Measurements from ENCODE around the gene GATAD2B. TPM values are rescaled to one million over a fixed set of nuclear protein-coding genes. Genes with fewer than 3 reads are reported as not detected.

Gene GATAD2B
- total and polyA plus RNA-seq, 2 of the 4 experiments (the other 2 are of a cell fraction), result 3.8 to 6.2 TPM

GRCh38 chr1:153945131-153945794 lies 22.5 kb upstream of the GATAD2B start:
- CTCF ChIA-PET, result interaction anchor here (1.2 kb wide), 1 partner anchor 18 kb away, joined by 10 read pairs; the partner anchor contains the start of gene SLC39A1

More at GRCh38 chr1:153945131-153945794, 22.5 kb upstream of the GATAD2B start:
- WGBS, 2 experiments (ENCODE audit: extremely low coverage in 2 of 2, insufficient read length in 1 of 2), result no CpG with 5 or more reads among the region's 12 CpGs
- DNase-seq (peak; percentile 46), ATAC-seq (ENCODE audit: low read depth) (no peak; the same call in 1 of the 2 replicates)
- Histone ChIP-seq H4K5ac (ENCODE audit: low read depth, low read length) (peak overlapping the region; percentile 86), H4K20me1 (ENCODE audit: insufficient read depth, low read length) (peaks cover 11% of the 10 kb centered on the region), H3K27ac (ENCODE audit: insufficient read depth, low read length) (peak overlapping the region; percentile 97), H3K27me3 (ENCODE audit: control insufficient read depth, insufficient read depth, low read length) (no peaks in the 10 kb centered on the region), H3K23ac (ENCODE audit: low read depth, low read length) (peak overlapping the region; percentile 58), H3K18ac (ENCODE audit: low read depth, low read length) (peak overlapping the region; percentile 85), H3K4me1 (ENCODE audit: control insufficient read depth, insufficient read depth, low read length) (peaks cover 9% of the 10 kb centered on the region), H2AFZ (replicated peaks; ENCODE audit: low read length, poor library complexity) (peak overlapping the region; percentile 97), H2BK15ac (ENCODE audit: low read depth, low read length) (peak overlapping the region; percentile 65; the same call in 1 of the 3 replicates), H3K36me3 (ENCODE audit: control insufficient read depth, insufficient read depth, low read length) (peaks cover 41% of the 10 kb centered on the region), H2AK5ac (ENCODE audit: low read depth, low read length) (peak overlapping the region; percentile 96), H3K4me3 (ENCODE audit: insufficient read depth, low read depth, low read length) (peak overlapping the region; percentile 98), H2BK20ac (ENCODE audit: low read depth, low read length) (peak overlapping the region; percentile 25; the same call in 1 of the 2 replicates), H2AK9ac (replicated peaks; ENCODE audit: low read depth, low read length, poor library complexity) (peak overlapping the region; percentile 99), H3K9me3 (ENCODE audit: control insufficient read depth, insufficient read depth, low read length) (no peaks in the 10 kb centered on the region), H3K14ac (replicated peaks; ENCODE audit: low read depth, low read length) (peak overlapping the region; percentile 96), H3K56ac (ENCODE audit: extremely low read depth, insufficient read depth, low read length) (peak overlapping the region; percentile 81; the same call in 1 of the 2 replicates), H3K9ac (ENCODE audit: low read depth, low read length) (peak overlapping the region; percentile 98), H2BK120ac (ENCODE audit: low read depth, low read length) (peak overlapping the region; percentile 52; the same call in 1 of the 2 replicates), H2BK5ac (ENCODE audit: low read depth, low read length, poor library complexity, severe bottlenecking) (peak overlapping the region; percentile 93), H3K4me2 (ENCODE audit: low read depth, low read length) (peak overlapping the region; percentile 100), H4K91ac (ENCODE audit: insufficient read depth, low read depth, low read length) (peak overlapping the region; percentile 70), H4K8ac (ENCODE audit: low read depth in 2 of 2, low read length in 2 of 2) (peak overlapping the region; percentile 90 to 91), H3K4ac (ENCODE audit: low read depth, low read length) (peak overlapping the region; percentile 87), H3K9me1 (ENCODE audit: insufficient read depth, low read length) (peaks cover 18% of the 10 kb centered on the region; the same call in 1 of the 2 replicates), H3K79me1 (ENCODE audit: low read depth in 1 of 2, low read length in 2 of 2) (peaks cover 15 to 54% of the 10 kb centered on the region in 2 experiments)
- in situ Hi-C loops (cut with MboI; ENCODE audit: low sequenced_read_pairs), result loop anchor here (5.0 kb wide), 1 partner anchor 148 kb away; no protein-coding TSS in a partner anchor
- BruUV-seq (replicated peaks), result no TSS peak
- dilution Hi-C loops (cut with HindIII; ENCODE audit: low sequenced_read_pairs, unreplicated experiment), result no loop called here
- TF ChIP-seq RCOR1 (IDR thresholded peaks at IDR 0.05; ENCODE audit: insufficient replicate concordance, low read length) (no peak), CHD1 (IDR thresholded peaks at IDR 0.05; ENCODE audit: low read depth, low read length) (0 out of 2 replicates have a peak, but pooled peaks have one; percentile 11)
- POLR2A ChIA-PET (ENCODE audit: unreplicated experiment), result no interaction called here
- intact Hi-C loops (cut with micrococcal nuclease), result no loop called here
